ENCODE results near the gene CAMKMT.

DNA sequence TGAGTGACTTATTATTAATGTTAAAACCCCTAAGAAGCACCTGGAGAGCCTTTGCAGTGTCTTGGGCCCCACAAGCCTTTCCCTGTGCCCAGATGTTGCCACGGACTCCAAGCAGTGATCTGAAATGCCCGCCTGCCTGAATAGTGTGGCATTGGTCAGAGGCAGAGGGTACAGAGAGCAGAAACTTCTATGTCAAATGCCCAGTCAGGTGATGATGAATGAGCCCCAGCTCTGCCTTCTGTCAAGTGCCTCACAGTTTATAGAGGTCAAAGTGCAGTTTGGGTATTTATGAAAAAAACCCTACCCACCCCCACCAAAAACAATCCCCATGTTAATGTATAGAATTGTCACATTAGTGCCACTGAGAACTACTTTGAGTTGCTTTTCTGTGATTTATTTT is 409.8 kb downstream of the CAMKMT start:
- TF ChIP-seq CTCF (IDR thresholded peaks at IDR 0.05) = no peak
- TF ChIP-seq POLR2A (IDR thresholded peaks at IDR 0.05) = no peak

Data from Peyer's patch (tissue), 4 donors.